H1 (cell line): ENCODE results near the gene MEI1. TPM values are rescaled to one million over a fixed set of nuclear protein-coding genes. Genes with fewer than 3 reads are reported as not detected.

Experiments used
- CTCF ChIA-PET: fragments of 300-600 bp; sonication (Branson Sonifier 250); formaldehyde crosslinking; loops from one replicate; lab custom pipeline; 2021; ENCODE audit not compliant: partially characterized antibody; lab: Charles Lee
- POLR2A ChIA-PET: fragments of 300-600 bp; sonication (Branson Sonifier 250); formaldehyde crosslinking; loops from one replicate; lab custom pipeline; 2021; ENCODE audit warnings: inconsistent platforms; ENCODE audit not compliant: partially characterized antibody; lab: Charles Lee
- DNase-seq, 2 experiments: peaks; one replicate each; pipeline versions ENCODE4 v3.0.0 to v3.0.0-alpha.2; 2010 to 2022; ENCODE audit warnings: low spot score in 2 of 2, low read depth in 1 of 2, mixed read lengths in 1 of 2
- FAIRE-seq: peaks from 2 replicates; lab custom pipeline; 2011; peaks lifted over from hg19 to GRCh38; lab: Jason Lieb, UNC
- H2AFZ ChIP-seq: 2 replicates; pipeline ENCODE4 v1.8.1; 2012; ENCODE audit warnings: low read length, inconsistent platforms
- H2AK5ac ChIP-seq: 2 replicates; pipeline ENCODE4 v1.6.1; 2013; ENCODE audit warnings: low read depth, low read length
- H2BK120ac ChIP-seq: replicated peaks from 2 replicates; pipeline ENCODE3; 2013; ENCODE audit warnings: low read depth, low read length, inconsistent platforms
- H2BK12ac ChIP-seq: 2 replicates; pipeline ENCODE4 v1.6.1; 2013; ENCODE audit warnings: low read depth, low read length
- H2BK15ac ChIP-seq: 2 replicates; pipeline ENCODE4 v1.6.1; 2013; ENCODE audit warnings: low read length
- H2BK20ac ChIP-seq: 2 replicates; pipeline ENCODE4 v1.6.1; 2013; ENCODE audit warnings: low read length
- H2BK5ac ChIP-seq: 2 replicates; pipeline ENCODE4 v1.6.1; 2013; ENCODE audit warnings: low read depth, low read length
- H3K14ac ChIP-seq: 2 replicates; pipeline ENCODE4 v1.6.1; 2013; ENCODE audit warnings: inconsistent platforms; ENCODE audit not compliant: insufficient read length
- H3K18ac ChIP-seq: 2 replicates; pipeline ENCODE4 v1.6.1; 2013; ENCODE audit warnings: low read length; ENCODE audit errors: extremely low read depth
- H3K23ac ChIP-seq: 2 replicates; pipeline ENCODE4 v1.6.1; 2013; ENCODE audit warnings: inconsistent platforms; ENCODE audit not compliant: insufficient read length
- H3K23me2 ChIP-seq: 2 replicates; pipeline ENCODE4 v1.6.1; 2013; ENCODE audit warnings: low read depth, low read length
- H3K27ac ChIP-seq: 2 replicates; pipeline ENCODE4 v1.6.1; 2011; ENCODE audit warnings: low read depth, low read length, inconsistent platforms
- H3K27me3 ChIP-seq, 4 experiments: replicated peaks in 1 of 4; 1 replicate in 1 of 4; 2 replicates in 3 of 4; pipeline versions ENCODE4 v1.6.1 to v1.8.1; 2011 to 2013; ENCODE audit warnings: low read length in 3 of 4, mild to moderate bottlenecking in 3 of 4, inconsistent platforms in 2 of 4, mixed read lengths in 2 of 4, moderate library complexity in 1 of 4; ENCODE audit not compliant: control insufficient read depth in 3 of 4, insufficient read depth in 3 of 4; ENCODE audit errors: extremely low read depth in 1 of 4
- H3K36me3 ChIP-seq, 4 experiments: 2 replicates each; pipeline versions ENCODE4 v1.6.1 to v1.8.1; 2011 to 2013; ENCODE audit warnings: mild to moderate bottlenecking in 4 of 4, low read length in 3 of 4, moderate library complexity in 2 of 4, control low read depth in 1 of 4, inconsistent platforms in 1 of 4; ENCODE audit not compliant: insufficient read depth in 4 of 4, control insufficient read depth in 2 of 4
- H3K4ac ChIP-seq: replicated peaks from 2 replicates; pipeline ENCODE3; 2013; ENCODE audit warnings: low read length, low read depth, mixed read lengths, inconsistent platforms; ENCODE audit not compliant: insufficient read length
- H3K4me1 ChIP-seq, 4 experiments: replicated peaks in 1 of 4; 1 replicate in 1 of 4; 2 replicates in 3 of 4; pipeline versions ENCODE4 v1.6.1 to v1.8.1; 2011 to 2013; ENCODE audit warnings: low read length in 3 of 4, inconsistent platforms in 2 of 4, mixed read lengths in 1 of 4; ENCODE audit not compliant: insufficient read depth in 4 of 4, control insufficient read depth in 3 of 4
- H3K4me2 ChIP-seq, 2 experiments: 2 replicates each; pipeline versions ENCODE4 v1.6.1 to v1.8.1; 2011 to 2013; ENCODE audit warnings: low read depth in 2 of 2, low read length in 2 of 2, control low read depth in 1 of 2, inconsistent platforms in 1 of 2, mild to moderate bottlenecking in 1 of 2; ENCODE audit not compliant: insufficient read depth in 1 of 2
- H3K4me3 ChIP-seq, 4 experiments: fragments of 200-600, 300-600 bp in 1 of 4; sonication (generic), shearing (Covaris generic), sonication (Bioruptor Twin) in 1 of 4; 2 replicates each; pipeline versions ENCODE4 v1.5.1 to v1.8.1; 2011 to 2016; ENCODE audit warnings: low read length in 4 of 4, low read depth in 3 of 4, control low read depth in 2 of 4, inconsistent platforms in 2 of 4, mild to moderate bottlenecking in 2 of 4, mixed read lengths in 1 of 4, moderate library complexity in 1 of 4; ENCODE audit not compliant: insufficient read depth in 2 of 4; ENCODE audit errors: extremely low read depth in 1 of 4
- H3K56ac ChIP-seq: replicated peaks from 2 replicates; pipeline ENCODE3; 2013; ENCODE audit warnings: low read depth, mild to moderate bottlenecking, mixed read lengths, low read length, inconsistent platforms; ENCODE audit not compliant: insufficient read length
- H3K79me1 ChIP-seq: 2 replicates; pipeline ENCODE4 v1.6.1; 2013; ENCODE audit warnings: low read depth, low read length, control low read depth
- H3K79me2 ChIP-seq, 2 experiments: 2 replicates each; pipeline versions ENCODE4 v1.6.1 to v1.8.1; 2012 to 2013; ENCODE audit warnings: low read length in 2 of 2, mild to moderate bottlenecking in 2 of 2, inconsistent platforms in 1 of 2; ENCODE audit not compliant: insufficient read depth in 2 of 2, control insufficient read depth in 1 of 2
- H3K9ac ChIP-seq, 4 experiments: replicated peaks in 1 of 4; 1 replicate in 1 of 4; 2 replicates in 3 of 4; pipeline versions ENCODE4 v1.6.1 to v1.8.1; 2011 to 2013; ENCODE audit warnings: low read depth in 3 of 4, low read length in 3 of 4, control low read depth in 2 of 4, mild to moderate bottlenecking in 2 of 4, moderate library complexity in 2 of 4, inconsistent platforms in 1 of 4; ENCODE audit errors: extremely low read depth in 1 of 4
- H3K9me3 ChIP-seq, 2 experiments: 2 replicates each; pipeline versions ENCODE4 v1.6.1 to v1.8.1; 2012 to 2013; ENCODE audit warnings: mild to moderate bottlenecking in 2 of 2, moderate library complexity in 2 of 2, control low read depth in 1 of 2, inconsistent platforms in 1 of 2, low read depth in 1 of 2, low read length in 1 of 2, mixed read lengths in 1 of 2; ENCODE audit not compliant: insufficient read depth in 2 of 2
- H4K20me1 ChIP-seq, 2 experiments: replicated peaks in 1 of 2; 2 replicates each; pipeline versions ENCODE3 to v1.8.1; 2011 to 2013; ENCODE audit warnings: inconsistent platforms in 2 of 2, low read length in 2 of 2, mild to moderate bottlenecking in 1 of 2; ENCODE audit not compliant: insufficient read depth in 2 of 2, control insufficient read depth in 1 of 2
- H4K5ac ChIP-seq: 2 replicates; pipeline ENCODE4 v1.6.1; 2013; ENCODE audit warnings: low read length, low read depth, mixed read lengths, inconsistent platforms; ENCODE audit not compliant: insufficient read length
- H4K8ac ChIP-seq: 2 replicates; pipeline ENCODE4 v1.8.0; 2013; ENCODE audit warnings: mild to moderate bottlenecking, moderate library complexity, low read length, inconsistent platforms; ENCODE audit not compliant: insufficient read depth; ENCODE audit errors: extremely low read depth
- H4K91ac ChIP-seq: replicated peaks from 2 replicates; pipeline ENCODE3; 2013; ENCODE audit warnings: low read length, mixed read lengths, inconsistent platforms; ENCODE audit not compliant: insufficient read length
- ASH2L ChIP-seq: fragments of 200-600, 300-600 bp; sonication (generic); IDR thresholded peaks from one replicate; pipeline ENCODE4 v1.7.1; 2017; ENCODE audit warnings: low read length
- BRCA1 ChIP-seq: IDR thresholded peaks from 2 replicates; pipeline ENCODE4 v1.6.1; 2012; ENCODE audit warnings: low read depth, low read length, improper control_type of control experiment
- CHD1 ChIP-seq: IDR thresholded peaks from 2 replicates; pipeline ENCODE4 v1.6.1; 2012; ENCODE audit warnings: low read depth, low read length, improper control_type of control experiment
- EP300 ChIP-seq, 2 experiments: IDR thresholded peaks; 1 replicate in 1 of 2; 2 replicates in 1 of 2; pipeline ENCODE4 v1.6.1; 2011 to 2012; ENCODE audit warnings: low read depth in 2 of 2, low read length in 2 of 2, mild to moderate bottlenecking in 2 of 2, borderline replicate concordance in 1 of 2, inconsistent platforms in 1 of 2, moderate library complexity in 1 of 2
- EZH2 ChIP-seq: fragments of 200-600 bp; sonication (generic); IDR thresholded peaks from 2 replicates; pipeline ENCODE4 v1.7.1; 2012; ENCODE audit warnings: low read depth, mild to moderate bottlenecking, moderate library complexity, low read length, inconsistent platforms; ENCODE audit not compliant: severe bottlenecking
- POLR2A ChIP-seq, 2 experiments: IDR thresholded peaks; 1 replicate in 1 of 2; 2 replicates in 1 of 2; pipeline ENCODE4 v1.6.1; 2011; ENCODE audit warnings: low read depth in 2 of 2, low read length in 2 of 2, mild to moderate bottlenecking in 2 of 2; ENCODE audit errors: control extremely low read depth in 1 of 2
- RBBP5 ChIP-seq: IDR thresholded peaks from 2 replicates; pipeline ENCODE4 v1.7.1; 2012; ENCODE audit warnings: low read depth, mild to moderate bottlenecking, inconsistent platforms, low read length, moderate library complexity, borderline replicate concordance
- RFX5 ChIP-seq: IDR thresholded peaks from 2 replicates; pipeline ENCODE4 v1.6.1; 2011; ENCODE audit warnings: low read depth, low read length, improper control_type of control experiment, borderline replicate concordance
- WGBS, 2 experiments: shearing (Covaris generic) in 1 of 2; methylation state at CpG; one replicate each; pipeline versions ENCODE4 v1.1.6 to v1.1.7; 2013 to 2015; ENCODE audit warnings: low lambda C conversion rate in 2 of 2, mixed read lengths in 2 of 2, inconsistent platforms in 1 of 2, low coverage in 1 of 2, missing lambda C conversion rate in 1 of 2; ENCODE audit not compliant: insufficient replicate concordance in 2 of 2, insufficient coverage in 1 of 2, insufficient read length in 1 of 2; ENCODE audit errors: extremely low coverage in 1 of 2, missing lambda C conversion rate in 1 of 2; 5-methylcytosine and 5-hydroxymethylcytosine counted together
- polyA plus RNA-seq, 7 experiments: library from polyadenylated mRNA; depleted of rRNA in 3 of 7; stranded (reverse) in 5 of 7; unstranded in 2 of 7; fragments of >200 nt in 5 of 7; fragments of 200-250 nt in 2 of 7; gene quantifications; 1 replicate in 5 of 7; 2 replicates in 1 of 7; 4 replicates in 1 of 7; pipeline versions ENCODE4 v1.2.1 to v1.2.3, GENCODE V29; 2011 to 2013; ENCODE audit warnings: missing spikeins in 2 of 7, mixed read lengths in 2 of 7
- total RNA-seq: library from RNA; stranded (reverse); fragmentation: NEBNext Ultra II Directional; extraction: Animal tissue kit (Norgen Biotek cat#: 25700); gene quantifications from 2 replicates; pipeline ENCODE4 v1.2.1, GENCODE V29; 2021
- TF ChIP-seq, protein P1 (sequence below): IDR thresholded peaks from 2 replicates; pipeline ENCODE4 v1.6.1; 2011; ENCODE audit warnings: low read depth, mild to moderate bottlenecking, low read length; ENCODE audit not compliant: insufficient read depth
- TF ChIP-seq, protein P2 (sequence below), 3 experiments: IDR thresholded peaks; 1 replicate in 2 of 3; 2 replicates in 1 of 3; pipeline versions ENCODE4 v1.5.1 to v1.6.1; 2011; ENCODE audit warnings: low read length in 3 of 3, mild to moderate bottlenecking in 3 of 3, inconsistent platforms in 2 of 3, low read depth in 1 of 3, moderate library complexity in 1 of 3; ENCODE audit not compliant: insufficient read depth in 1 of 3; ENCODE audit errors: control extremely low read depth in 1 of 3

MEI1 gene
- total and polyA plus RNA-seq, 2 of the 8 experiments (the other 6 are each of a cell fraction or from before 2014, with no cell fraction given), result 0.27 to 0.54 TPM

DNA sequence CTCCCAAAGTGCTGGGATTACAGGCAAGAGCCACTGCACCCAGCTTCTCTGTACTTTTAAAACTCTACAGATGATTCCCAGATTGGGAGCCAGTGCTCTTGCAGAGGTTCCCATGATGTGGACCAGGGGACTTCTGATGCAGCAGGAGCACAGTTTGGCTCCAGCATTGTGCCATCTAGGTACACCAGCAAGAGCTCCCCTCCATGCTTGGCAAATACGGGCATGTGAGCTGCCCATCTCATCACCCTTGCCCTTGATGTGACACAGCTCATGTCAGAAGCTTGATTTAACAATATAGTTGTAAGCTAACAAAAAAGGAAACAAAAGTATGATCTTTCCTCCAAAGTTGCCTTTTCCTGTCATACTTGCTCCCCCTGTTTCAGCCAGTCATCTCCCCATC is 39.4 kb upstream of the MEI1 start:
- DNase-seq, result no peak
- no peaks in the 10 kb centered on the region for H3K79me2 ChIP-seq
- H3K23ac ChIP-seq, result no peak overlapping the region
- no peak overlapping the region for H2BK5ac ChIP-seq
- H2BK20ac ChIP-seq, result no peak overlapping the region
- H3K4me3 ChIP-seq, result no peak overlapping the region
- no peak overlapping the region for H4K91ac ChIP-seq
- no peak overlapping the region for H3K18ac ChIP-seq
- no peaks in the 10 kb centered on the region; the same call in 1 of the 2 replicates for H3K79me1 ChIP-seq
- no peaks in the 10 kb centered on the region for H3K23me2 ChIP-seq
- H3K27ac ChIP-seq, result no peak overlapping the region
- H4K5ac ChIP-seq, result no peak overlapping the region
- no peak overlapping the region for H3K4ac ChIP-seq
- H3K4me1 ChIP-seq, result no peaks in the 10 kb centered on the region
- no peak overlapping the region for H2BK15ac ChIP-seq
- ChIA-PET CTCF (interaction anchor here (0.5 to 1.7 kb wide), 6 partner anchors 8 to 34 kb away, joined by 3 to 7 read pairs (median 3); no protein-coding TSS in a partner anchor), POLR2A (interaction anchor here (1.0 to 16.5 kb wide), 6 partner anchors 8 to 44 kb away, joined by 3 to 129 read pairs (median 6); partner anchors contain the start of genes DESI1 and XRCC6)
- no peak overlapping the region for H3K56ac ChIP-seq
- no peaks in the 10 kb centered on the region for H3K9me3 ChIP-seq
- H3K9ac ChIP-seq, result no peak overlapping the region
- peaks cover 42 to 85% (median 67%) of the 10 kb centered on the region in 4 experiments for H3K36me3 ChIP-seq
- no peak overlapping the region for H3K4me2 ChIP-seq
- H2BK120ac ChIP-seq, result no peak overlapping the region
- H2AFZ ChIP-seq, result no peak overlapping the region
- 91% methylated on average over 1 of the region's 1 CpG; no CpG with 5 or more reads in 1 of the 2 experiments for WGBS, 2 experiments
- no peaks in the 10 kb centered on the region for H3K27me3 ChIP-seq
- no peak overlapping the region for H2AK5ac ChIP-seq
- no peak overlapping the region for H4K8ac ChIP-seq
- H3K14ac ChIP-seq, result no peak overlapping the region
- peaks cover 2 to 5% of the 10 kb centered on the region in 2 experiments for H4K20me1 ChIP-seq
- no peak for FAIRE-seq
- H2BK12ac ChIP-seq, result no peak overlapping the region
- TF ChIP-seq EZH2 (no peak), BRCA1 (no peak), RFX5 (no peak), ASH2L (no peak), EP300 (IDR thresholded peaks at IDR 0.05; ENCODE audit: borderline replicate concordance in 1 of 2, low read depth in 2 of 2, low read length in 2 of 2) (no peak), RBBP5 (no peak), POLR2A (IDR thresholded peaks at IDR 0.05; ENCODE audit: control extremely low read depth in 1 of 2, low read depth in 2 of 2, low read length in 2 of 2) (no peak), CHD1 (no peak)
- TF ChIP-seq, protein P1, sequence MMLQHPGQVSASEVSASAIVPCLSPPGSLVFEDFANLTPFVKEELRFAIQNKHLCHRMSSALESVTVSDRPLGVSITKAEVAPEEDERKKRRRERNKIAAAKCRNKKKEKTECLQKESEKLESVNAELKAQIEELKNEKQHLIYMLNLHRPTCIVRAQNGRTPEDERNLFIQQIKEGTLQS, result no peak
- TF ChIP-seq, protein P2, sequence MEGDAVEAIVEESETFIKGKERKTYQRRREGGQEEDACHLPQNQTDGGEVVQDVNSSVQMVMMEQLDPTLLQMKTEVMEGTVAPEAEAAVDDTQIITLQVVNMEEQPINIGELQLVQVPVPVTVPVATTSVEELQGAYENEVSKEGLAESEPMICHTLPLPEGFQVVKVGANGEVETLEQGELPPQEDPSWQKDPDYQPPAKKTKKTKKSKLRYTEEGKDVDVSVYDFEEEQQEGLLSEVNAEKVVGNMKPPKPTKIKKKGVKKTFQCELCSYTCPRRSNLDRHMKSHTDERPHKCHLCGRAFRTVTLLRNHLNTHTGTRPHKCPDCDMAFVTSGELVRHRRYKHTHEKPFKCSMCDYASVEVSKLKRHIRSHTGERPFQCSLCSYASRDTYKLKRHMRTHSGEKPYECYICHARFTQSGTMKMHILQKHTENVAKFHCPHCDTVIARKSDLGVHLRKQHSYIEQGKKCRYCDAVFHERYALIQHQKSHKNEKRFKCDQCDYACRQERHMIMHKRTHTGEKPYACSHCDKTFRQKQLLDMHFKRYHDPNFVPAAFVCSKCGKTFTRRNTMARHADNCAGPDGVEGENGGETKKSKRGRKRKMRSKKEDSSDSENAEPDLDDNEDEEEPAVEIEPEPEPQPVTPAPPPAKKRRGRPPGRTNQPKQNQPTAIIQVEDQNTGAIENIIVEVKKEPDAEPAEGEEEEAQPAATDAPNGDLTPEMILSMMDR (IDR thresholded peaks at IDR 0.05; ENCODE audit: control extremely low read depth in 1 of 3, insufficient read depth in 1 of 3, low read depth in 1 of 3, low read length in 3 of 3), result no peak
